Sigmoid colon (tissue), 4 donors: ENCODE results near the gene EDDM3A.

ENCODE experiments used
- CTCF ChIP-seq, 4 experiments: fragments of 450-650 bp in 3 of 4; fragments of 200-600 bp in 1 of 4; IDR thresholded peaks; one replicate each; pipeline ENCODE4 v1.5.1; 2016 to 2019; ENCODE audit warnings: antibody characterized with exemption in 4 of 4, mild to moderate bottlenecking in 3 of 4, moderate library complexity in 2 of 4
- EP300 ChIP-seq, 4 donors: sonication (generic); formaldehyde crosslinking; IDR thresholded peaks; one replicate each; pipeline ENCODE4 v1.6.1; 2017; ENCODE audit warnings: antibody characterized with exemption in 4 of 4
- POLR2A ChIP-seq, 2 donors: fragments of 450-650 bp; IDR thresholded peaks; one replicate each; pipeline ENCODE4 v1.6.1; 2016; ENCODE audit warnings: antibody characterized with exemption in 2 of 2, mild to moderate bottlenecking in 2 of 2, moderate library complexity in 2 of 2
- POLR2AphosphoS5 ChIP-seq, 4 donors: sonication (generic); formaldehyde crosslinking; IDR thresholded peaks; one replicate each; pipeline ENCODE4 v1.6.1; 2017; ENCODE audit warnings: antibody characterized with exemption in 4 of 4

GRCh38 chr14:20726531-20726930, 19.2 kb upstream of the EDDM3A start:
- TF ChIP-seq POLR2A (IDR thresholded peaks at IDR 0.05), result no peak
- TF ChIP-seq CTCF (IDR thresholded peaks at IDR 0.05), result no peak
- no peak for TF ChIP-seq POLR2AphosphoS5 (IDR thresholded peaks at IDR 0.05)
- no peak for TF ChIP-seq EP300 (IDR thresholded peaks at IDR 0.05)
